HG02759 (cell line): ENCODE results near the gene TLR9.

ENCODE experiments used
- ATAC-seq: cut with Tn5 transposase; IDR thresholded peaks from one replicate; pipeline ENCODE4 v1.9.1; 2021; ENCODE audit warnings: mild to moderate bottlenecking, moderate library complexity; ENCODE audit not compliant: unreplicated experiment

The TLR9 gene

DNA sequence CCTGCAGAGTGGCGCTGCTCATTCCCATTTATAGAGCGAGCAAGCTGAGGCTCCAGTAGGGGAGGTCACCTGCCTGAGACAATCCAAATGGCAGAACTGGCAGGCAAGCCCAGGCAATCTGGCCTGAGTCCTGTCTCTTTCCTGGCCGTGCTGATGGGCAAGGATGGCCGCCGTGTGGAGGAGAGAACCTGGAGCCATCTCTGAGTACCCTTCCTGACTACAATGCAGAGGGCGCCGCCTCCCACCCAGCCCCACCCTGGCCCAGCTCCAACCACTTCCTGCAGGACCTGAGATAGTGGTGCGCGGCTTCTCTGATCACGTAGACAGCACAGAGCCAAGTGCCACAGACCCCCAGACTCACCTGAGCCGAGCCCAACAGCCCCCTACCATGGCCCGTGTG, 7.0 kb downstream of the TLR9 start:
- ATAC-seq = no peak

DNA sequence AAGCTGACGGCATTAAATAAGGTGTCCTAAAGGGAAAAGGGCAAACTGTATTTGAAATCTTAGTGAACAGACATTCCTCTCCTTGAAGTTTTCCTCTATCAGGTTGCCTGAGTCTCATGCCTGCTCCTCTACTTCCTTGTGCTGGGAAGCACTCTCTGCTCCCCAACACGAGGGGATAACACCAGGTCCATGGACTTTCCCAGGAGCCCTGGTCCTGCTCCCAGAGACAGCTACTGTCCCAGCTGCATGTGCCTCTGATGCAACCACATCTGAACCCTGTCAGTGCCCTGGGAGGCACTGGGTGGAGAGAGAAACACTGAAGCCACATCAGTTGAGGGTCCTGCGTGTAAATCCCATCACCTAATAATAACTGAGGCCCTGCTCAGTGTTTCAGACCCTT, 7.4 kb downstream of the TLR9 start:
- ATAC-seq = no peak

DNA sequence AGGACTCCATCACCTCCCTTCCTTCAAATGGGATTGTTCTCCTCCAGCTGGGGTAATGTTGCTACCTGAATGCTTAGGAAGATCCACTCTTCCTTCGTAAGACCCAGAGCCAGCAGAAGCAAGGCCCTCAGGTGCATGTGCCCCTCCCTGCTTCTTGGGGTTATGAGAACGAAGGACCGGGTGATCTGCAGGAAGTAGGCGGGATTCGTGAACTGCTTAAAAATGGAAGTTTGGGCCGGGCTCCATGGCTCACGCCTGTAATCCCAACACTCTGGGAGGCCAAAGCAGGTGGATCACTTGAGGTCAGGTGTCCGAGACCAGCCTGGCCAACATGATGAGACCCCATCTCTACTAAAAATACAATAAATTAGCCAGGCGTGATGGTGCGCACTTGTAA, 8.0 kb downstream of the TLR9 start:
- no peak for ATAC-seq

DNA sequence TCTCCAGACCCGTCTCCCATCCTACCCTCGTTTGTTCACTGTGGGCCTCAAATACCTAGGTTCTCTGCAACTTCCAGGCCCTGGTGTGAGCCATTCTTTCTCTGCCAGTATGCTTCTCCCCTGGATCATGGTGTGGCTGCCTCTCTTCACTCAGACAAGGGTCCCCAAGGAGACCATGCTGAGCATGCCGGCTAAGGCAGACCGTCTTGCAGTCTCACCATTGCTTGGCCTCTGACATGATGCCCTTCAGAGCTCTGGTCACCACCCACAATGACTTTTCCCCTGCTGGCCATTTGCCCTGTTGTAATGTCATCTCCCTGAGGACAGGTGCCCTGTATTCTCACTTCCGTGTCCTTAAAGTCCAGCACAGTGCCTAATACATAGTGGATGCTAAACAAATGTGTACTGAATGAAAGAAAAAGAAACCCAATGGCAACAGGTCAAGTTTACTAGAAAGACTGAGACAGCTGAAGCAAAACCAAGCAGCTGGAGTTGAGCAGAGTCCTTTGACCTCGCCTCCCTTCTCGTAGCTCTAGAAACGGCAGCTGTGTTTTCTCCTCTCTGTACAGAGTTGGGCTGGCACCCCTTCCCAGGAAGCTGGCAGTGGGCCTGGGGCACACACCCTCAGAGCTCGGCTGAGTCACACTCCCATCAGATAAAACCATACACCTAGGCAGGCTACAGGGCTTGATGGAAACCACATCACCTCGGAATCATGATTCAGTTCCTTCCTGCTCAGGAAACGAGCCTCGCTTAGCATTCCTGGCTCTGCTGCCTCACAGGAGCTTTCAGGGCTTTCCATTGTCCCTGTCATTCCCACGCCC, 8.6 kb downstream of the TLR9 start:
- no peak for ATAC-seq

DNA sequence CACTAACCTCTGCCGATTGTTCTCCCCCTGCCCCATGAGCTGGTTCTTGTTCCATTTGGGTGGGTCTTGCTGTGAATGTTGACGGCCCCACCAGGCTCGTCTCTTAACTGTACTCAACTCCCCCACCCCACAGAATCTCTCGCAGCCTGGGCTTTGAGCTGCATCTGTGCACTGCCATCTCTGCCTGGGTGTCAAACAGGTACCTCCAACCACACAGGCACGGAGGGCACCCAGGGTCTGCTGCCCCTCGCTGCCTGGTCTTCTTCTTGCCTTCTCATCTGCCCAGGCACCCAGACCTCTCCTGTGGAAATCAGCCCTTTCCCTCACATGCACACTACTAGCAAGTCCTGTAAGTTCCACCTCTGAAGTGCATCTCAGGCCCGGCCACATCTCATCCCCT, 10.1 kb downstream of the TLR9 start:
- no peak for ATAC-seq

DNA sequence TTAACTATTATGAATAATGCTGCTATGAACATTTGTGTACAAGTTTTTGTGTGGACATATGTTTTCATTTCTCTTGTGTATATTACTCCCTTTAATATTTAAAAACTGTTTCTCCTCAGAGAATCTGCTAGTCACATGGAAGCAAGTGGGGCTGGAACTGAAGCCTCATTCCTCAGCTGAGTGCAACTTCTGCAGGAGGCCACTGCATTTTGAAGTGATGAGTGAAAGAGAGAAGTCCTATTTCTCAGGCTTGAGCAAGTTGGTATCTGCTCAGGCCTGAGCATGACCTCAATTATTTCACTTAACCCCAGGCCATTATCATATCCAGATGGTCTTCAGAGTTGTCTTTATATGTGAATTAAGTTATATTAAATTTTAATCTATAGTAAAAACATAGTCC, 11.5 kb downstream of the TLR9 start:
- ATAC-seq = no peak

DNA sequence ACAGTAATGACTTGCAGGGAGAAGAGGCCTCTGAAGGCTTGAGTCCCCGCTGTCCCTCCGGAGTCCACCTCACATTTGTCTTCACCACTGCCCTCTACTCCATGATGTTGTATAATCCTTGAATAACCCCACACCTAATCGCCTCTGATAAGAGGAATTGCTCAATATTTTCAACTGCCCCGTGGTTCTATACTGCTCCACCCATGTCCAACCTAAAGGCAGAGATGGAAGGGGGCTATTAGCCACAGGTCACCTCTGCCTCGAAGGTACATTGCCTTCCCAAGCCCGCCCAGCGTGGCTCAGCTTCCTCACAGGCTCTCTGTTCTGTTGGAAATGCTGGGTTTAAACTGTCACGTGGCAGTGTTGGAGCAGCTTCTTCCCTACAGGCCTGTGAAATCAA, 12.4 kb downstream of the TLR9 start:
- ATAC-seq = no peak

DNA sequence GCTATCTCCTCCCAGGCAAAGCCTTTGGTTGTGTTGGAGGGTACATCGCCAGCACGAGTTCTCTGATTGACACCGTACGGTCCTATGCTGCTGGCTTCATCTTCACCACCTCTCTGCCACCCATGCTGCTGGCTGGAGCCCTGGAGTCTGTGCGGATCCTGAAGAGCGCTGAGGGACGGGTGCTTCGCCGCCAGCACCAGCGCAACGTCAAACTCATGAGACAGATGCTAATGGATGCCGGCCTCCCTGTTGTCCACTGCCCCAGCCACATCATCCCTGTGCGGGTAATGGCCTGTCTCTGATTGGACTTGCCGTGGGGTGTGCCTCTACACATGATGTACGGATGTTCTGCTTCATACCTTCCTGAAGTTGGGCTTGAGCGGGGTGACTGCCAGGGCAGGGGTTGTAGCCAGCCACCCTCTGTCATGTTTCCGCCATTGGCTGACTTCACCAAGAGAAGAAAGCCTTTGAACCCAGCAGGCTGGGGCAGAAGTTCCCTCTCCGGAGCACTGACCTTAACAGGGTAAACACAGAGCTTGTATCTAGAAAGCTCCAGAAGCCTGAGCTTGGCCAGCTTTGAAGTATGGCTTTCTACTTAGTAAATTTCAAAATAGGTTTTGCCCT, 14.1 kb downstream of the TLR9 start:
- no peak for ATAC-seq

DNA sequence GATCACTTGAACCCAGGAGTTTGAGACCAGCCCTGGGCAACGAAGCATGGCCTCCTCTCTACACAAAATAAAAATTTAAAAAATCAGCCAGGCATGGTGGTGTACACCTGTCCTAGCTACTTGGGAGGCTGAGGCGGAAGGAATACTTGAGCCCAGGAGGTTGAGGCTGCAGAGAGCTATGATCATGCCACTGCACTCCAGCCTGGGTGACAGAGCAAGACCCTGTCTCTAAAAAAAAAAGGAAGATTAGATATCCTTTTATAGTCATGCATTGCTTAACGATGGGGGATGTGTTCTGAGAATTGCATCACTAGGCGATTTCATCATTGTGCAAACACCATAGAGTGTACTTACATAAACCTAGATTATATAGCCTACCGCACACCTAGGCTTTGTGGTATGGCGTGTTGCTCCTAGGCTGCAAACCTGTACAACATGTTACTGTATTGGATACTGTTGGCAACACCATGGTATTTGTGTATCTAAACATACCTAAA, 14.8 kb downstream of the TLR9 start:
- no peak for ATAC-seq

DNA sequence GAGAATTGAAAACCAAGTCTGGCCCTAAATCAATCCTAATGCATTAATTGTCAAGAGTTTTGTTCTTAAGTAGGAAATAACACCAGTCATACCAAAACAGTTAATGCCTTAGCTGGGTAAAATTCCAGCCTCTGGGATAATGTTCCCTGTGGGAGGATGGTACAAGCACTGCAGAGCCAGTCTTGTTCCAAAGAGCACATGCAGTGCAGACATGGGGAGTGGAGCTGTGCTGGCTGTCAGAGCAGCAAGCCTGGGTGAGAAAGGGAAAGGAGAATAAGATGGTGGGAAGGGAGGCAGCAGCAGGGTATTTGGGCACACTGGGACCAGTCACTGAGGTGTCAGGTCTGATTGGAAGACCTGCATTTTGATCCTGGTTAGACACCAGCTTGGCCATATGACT, 15.4 kb downstream of the TLR9 start:
- ATAC-seq = no peak

DNA sequence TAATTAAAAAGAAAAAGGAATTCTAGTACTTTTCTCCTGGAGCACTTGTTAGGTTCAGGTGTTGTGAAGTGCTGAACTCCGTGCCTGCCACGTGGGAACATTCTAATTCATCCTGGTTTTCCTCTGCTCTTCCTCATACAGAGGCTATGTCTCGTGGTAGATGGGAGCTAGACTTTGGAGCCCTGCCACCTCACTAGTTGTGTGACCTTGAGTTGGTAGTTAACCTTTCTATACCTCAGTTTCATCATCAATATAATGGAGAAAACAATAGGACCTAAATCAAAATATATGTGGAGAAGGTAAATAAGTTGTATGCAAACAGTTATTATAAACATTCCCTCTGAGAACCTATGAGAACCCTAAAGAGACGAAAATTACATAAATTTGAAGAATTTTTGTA, 16.9 kb downstream of the TLR9 start:
- ATAC-seq = no peak

DNA sequence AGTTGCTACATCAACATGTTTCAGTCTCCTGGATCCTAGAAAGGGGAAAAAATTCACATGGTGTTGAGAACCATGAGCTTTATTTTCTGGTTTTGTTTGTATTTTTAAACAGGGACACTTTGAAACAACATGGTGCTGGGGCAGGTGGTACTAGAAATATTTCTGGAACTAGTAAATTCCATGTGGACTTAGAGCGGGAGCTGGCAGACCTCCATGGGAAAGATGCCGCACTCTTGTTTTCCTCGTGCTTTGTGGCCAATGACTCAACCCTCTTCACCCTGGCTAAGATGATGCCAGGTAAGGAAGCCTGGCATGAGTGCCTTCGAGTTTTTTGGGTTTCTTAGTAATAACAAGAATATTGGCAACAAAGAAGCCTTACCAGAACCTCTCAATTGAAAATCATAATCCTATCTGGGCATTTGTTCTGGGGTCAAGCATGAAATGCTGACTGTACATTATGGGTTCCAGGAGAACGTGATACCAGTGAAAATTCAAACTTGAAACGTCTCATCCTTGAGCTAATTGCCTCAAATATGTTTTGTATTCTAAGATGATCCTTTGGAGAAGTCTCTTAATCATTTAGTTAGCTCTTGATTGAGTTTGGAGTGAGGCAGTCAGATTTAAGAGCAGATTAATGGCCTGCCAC, 19.6 kb downstream of the TLR9 start:
- ATAC-seq = no peak

DNA sequence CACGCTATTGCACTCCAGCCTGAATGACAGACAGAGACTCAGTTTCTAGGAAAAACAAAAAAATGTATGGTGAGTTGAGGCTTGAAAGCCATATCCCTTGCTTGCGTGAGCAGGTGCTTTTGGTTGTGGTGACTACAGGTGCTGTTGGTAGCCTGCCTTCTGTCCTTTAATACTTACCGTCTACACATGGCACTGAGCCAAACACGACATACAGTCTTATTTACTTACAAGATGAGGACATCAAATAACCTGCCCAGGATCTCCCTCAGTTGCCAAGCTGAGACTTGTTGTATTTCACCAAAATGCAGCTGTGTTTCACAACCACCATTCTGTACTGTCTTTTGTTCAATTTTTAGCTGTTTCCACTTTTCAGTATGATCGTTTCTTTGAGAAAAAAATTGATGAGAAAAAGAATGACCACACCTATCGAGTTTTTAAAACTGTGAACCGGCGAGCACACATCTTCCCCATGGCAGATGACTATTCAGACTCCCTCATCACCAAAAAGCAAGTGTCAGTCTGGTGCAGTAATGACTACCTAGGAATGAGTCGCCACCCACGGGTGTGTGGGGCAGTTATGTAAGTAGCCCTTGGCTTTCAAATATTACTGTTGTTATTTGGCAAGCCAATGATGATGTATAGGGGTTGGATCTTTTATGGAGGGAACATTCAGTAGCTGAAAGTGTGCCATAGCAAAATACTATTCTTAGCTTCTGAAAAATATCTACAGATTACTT, 20.9 kb downstream of the TLR9 start:
- no peak for ATAC-seq

DNA sequence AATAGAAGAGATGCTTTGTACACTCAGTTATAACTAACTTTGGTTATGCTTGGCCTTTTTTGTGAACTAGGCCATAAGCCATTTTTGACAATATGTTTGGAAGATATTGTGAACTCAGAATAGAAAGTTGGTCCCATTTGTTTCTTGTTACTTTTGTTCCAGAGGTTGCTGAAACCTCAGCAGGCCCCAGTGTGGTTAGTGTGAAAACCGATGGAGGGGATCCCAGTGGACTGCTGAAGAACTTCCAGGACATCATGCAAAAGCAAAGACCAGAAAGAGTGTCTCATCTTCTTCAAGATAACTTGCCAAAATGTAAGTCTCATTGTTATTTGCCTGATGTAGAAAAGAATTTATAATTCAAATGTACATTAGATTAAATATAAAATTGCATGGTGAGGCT, 21.7 kb downstream of the TLR9 start:
- ATAC-seq = no peak

DNA sequence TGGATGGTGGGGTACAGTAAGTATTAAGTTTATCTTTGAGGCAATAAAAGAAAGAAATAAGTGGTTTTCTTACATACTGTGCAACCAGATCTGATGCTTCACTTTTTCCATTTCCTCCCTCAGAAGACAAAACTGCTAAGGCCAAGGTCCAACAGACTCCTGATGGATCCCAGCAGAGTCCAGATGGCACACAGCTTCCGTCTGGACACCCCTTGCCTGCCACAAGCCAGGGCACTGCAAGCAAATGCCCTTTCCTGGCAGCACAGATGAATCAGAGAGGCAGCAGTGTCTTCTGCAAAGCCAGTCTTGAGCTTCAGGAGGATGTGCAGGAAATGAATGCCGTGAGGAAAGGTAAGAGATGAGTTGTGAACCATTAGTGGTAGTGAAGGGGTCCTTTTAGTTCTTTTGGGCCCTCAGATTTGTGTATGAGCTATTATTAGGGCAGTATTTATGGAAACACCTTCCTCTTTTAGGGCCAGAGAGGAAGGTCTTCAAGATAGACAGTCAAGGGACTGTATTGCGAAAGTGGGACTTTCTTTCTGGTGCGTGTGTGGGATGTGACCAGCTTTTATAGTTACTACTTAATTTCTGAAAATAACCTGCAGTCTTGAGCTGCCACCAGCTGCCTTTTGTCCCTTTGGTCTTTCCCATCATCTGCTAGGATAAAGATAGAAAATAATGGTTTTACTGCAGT, 22.9 kb downstream of the TLR9 start:
- ATAC-seq = no peak

DNA sequence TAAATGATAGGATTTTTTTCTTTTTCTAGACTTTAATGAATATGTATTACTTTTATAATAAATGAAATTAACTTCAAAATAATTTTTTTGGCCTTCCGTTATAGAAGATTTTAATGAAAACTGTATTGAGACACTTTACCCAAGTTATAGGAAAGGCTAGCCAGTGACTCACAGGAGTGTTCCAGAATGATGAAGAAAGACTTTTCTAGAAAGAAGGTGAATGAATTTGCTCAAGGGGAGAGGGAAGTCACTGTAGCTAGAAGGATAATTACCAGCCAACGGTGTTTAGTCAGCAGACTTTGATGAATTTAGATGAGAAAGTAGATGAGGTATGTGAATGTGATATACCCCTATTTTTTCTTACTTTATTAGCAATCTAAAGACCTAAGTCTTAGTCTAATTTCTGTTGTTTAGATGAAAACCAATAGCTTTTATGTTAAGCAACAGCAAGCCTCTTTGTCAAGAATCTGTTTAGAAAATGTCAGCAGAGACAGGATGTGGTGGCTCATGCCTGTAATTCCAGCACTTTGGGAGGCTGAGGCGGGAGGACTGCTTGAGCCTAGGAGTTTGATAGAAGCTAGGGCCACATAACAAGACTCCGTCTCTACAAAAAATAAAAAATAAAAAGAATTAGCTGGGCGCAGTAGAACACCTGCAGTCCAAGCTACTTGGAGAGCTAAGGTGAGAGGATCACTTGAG, 24.3 kb downstream of the TLR9 start:
- no peak for ATAC-seq

DNA sequence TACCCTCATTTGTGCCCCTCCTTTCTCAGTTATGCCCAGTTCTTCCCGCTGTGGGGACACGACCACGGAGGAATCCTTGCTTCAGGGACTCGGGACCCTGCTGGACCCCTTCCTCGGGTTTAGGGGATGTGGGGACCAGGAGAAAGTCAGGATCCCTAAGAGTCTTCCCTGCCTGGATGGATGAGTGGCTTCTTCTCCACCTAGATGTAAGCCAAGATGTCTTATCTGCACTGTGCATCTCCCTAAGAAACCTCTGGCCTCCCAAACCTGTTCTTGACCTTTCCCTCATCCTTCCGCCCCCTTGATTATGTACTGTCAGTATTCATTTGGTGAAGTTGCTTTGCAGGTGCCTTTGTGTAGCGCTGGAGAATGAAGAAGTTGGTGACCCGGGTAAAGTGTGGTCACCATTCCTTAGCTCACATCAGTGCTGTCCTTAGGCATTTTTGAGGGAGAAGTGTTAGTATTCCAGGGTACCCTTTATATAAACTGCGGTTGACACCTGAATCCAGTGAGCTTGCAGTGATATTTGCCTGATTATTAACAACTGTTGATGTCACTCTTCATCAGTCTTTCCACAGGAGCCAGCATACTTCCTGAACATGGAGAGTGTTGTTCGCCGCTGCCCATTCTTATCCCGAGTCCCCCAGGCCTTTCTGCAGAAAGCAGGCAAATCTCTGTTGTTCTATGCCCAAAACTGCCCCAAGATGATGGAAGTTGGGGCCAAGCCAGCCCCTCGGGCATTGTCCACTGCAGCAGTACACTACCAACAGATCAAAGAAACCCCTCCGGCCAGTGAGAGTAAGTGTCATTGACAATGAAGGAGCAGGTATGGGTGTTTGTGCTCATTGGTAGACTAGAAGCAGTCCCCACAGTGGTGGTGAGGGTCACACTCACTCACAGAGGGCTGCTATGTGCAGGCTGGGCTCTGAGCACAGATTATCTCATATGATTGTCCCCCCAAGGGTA, 26.5 kb downstream of the TLR9 start:
- ATAC-seq = no peak

DNA sequence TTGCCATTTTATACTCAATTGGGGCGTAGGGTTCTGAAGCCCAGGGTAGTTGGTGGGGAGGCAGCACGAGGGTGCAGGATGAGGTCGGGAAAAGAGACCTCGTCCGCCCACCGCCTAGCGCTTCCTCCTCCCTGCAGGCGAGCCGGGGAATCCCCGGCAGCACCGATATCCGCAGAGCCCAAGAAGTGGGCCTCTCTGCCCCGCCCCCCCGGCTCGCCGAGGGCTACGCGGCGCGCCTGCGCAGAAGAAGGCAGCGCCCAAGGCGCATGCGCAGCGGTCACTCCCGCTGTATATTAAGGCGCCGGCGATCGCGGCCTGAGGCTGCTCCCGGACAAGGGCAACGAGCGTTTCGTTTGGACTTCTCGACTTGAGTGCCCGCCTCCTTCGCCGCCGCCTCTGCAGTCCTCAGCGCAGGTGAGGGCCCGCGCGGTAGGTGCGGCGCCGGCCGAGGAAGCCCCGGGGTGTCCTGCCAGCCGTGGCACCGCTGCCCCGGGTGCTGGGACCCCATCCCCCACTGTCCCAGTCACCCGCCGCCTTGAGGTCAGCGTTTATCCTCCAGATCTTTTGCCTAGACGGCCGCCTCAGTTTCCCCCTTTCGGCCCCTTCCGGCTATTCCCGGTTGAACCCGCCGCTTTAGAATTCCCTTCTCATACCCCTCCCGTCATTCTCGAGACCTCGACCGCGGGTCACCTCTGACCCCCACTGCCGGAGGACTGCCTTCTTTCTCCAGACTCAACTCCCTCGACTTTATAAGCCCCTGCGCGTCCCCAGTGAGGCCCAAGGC, 27.4 kb downstream of the TLR9 start, which contains the start of gene ALAS1:
TSS of gene ALAS1 (plus strand) at position 319 of the 784 bp plus-strand sequence. CDS start 1,082 bp downstream, outside the sequence.
- peak; percentile 79 for ATAC-seq
